GM21786 (cell line): ENCODE measurements around the gene TUBA4A.
A peak's percentile ranks its signal among the peaks of the same experiment; 100 is the strongest.
"Not testable (repeated sequence)": the region's sequence is repeated elsewhere in the genome, so short reads cannot be mapped to it uniquely, and the experiment has no call there.

Source experiments
- ATAC-seq: cut with Tn5 transposase; IDR thresholded peaks from one replicate; pipeline ENCODE4 v1.9.1; 2021; ENCODE audit not compliant: unreplicated experiment

TUBA4A gene

GRCh38 chr2:219269362-219270054 lies 15.8 kb upstream of the TUBA4A start:
- ATAC-seq, result no peak

DNA sequence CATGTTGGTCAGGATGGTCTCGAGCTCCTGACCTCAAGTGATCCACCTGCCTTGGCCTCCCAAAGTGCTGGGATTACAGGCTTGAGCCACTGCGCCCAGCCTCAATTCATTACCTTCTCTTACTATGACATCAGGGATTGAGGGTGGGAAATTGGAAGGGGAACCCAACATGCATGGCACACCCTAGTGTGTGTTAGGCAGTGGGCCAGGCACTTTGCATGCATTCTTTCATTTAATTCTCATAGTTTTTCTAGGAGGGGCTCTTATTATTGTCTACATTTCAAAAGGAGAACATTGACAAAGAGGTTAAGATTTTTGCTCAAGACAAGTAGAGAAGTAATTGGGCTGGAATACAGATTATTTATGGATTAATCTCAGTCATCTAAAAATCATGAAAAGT lies 14.6 kb upstream of the TUBA4A start:
- ATAC-seq, result no peak

DNA sequence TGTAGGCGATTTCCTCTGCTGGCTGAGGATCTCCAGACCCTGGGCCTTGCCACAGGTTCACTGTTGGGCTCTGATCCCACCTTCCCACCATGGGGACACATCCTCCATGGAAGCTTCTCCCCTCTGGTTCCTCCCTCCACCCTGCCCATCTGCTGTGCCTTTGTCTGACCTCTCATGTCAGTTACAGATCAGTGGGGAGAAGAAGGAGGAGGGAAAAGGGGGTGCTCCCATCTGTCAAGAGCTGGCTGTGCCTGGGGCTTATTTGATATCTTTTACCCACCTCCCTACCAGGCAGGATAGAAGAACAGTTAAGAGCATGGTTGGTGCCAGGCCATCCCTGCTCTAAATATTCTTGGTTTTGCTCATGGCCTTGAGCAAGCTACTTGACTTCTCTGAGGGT lies 13.2 kb upstream of the TUBA4A start:
- ATAC-seq, result no peak

DNA sequence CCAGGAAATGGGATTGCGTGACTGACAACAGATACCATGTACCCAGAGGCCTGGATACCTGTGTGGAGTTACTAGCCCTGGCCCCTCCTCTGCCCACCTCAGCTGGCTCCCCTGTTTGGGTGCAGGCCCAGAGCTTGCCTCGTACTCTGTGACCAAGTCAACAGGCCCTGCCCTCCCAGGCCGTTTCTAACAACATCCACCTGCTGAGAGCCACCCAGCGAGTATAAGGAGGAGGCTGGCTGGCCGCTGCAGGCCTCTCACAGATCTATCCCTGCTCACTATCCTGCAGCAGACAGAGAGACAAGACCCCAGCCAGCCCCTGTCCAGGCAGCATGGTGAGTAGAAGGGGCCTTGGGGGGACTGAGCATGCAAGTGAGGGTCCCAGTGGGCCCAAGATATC lies 12.5 kb upstream of the TUBA4A start:
- ATAC-seq, result no peak

- ATAC-seq, result no peak
Observed at GRCh38 chr2:219261024-219261855, 7.5 kb upstream of the TUBA4A start.

DNA sequence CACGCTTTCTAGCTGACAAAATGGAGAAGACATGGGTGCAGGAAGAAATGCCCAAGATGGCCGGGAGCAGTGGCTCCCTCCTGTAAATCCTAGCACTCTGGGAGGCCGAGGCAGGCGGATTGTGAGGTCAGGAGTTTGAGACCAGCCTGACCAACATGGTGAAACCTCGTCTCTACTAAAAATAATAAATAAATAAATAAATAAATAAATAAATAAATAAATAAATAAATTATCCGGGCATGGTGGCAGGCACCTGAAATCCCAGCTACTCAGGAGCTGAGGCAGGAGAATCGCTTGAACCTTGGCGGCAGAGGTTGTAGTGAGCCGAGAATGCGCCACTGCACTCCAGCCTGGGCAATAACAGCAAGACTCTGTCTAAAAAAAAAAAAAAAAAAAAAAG lies 5.2 kb upstream of the TUBA4A start:
- ATAC-seq, result not testable (repeated sequence)

DNA sequence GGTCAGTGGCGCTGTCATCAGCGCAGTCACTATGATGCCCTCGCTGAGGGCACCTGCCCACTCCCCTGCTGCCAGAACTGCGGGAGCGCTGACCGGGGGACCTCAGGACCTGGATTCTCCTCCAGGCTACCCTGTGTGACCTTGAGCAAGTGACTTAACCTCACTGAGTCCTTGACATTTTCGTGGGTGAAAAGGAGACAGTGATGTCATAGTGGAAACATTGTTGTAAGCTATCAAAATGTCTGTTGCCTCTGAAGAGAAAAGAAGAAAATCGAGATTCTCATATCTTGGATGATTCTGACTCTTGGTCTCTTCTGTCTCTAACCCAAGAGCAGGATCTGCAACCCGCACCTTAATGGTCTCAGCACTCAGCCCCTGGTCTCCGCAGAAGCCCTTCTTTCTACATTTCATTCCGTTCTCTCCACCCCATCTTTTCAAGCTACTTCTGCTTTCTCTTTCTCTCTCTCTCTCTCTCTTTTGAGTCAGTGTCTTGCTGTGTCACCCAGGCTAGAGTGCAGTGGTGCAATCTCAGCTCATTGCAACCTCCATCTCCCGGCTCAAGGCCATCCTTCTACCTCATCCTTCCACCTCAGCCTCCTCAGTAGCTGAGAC lies 978 bp upstream of the TUBA4A start:
- ATAC-seq, result peak; percentile 35

- peak; percentile 0 for ATAC-seq
Observed at GRCh38 chr2:219252900-219253752, 592 bp downstream of the TUBA4A start, which contains the start of gene TUBA4B. TSS of gene TUBA4B (plus strand) at chr2:219253243. CDS start at chr2:219253408, 165 bp downstream.

DNA sequence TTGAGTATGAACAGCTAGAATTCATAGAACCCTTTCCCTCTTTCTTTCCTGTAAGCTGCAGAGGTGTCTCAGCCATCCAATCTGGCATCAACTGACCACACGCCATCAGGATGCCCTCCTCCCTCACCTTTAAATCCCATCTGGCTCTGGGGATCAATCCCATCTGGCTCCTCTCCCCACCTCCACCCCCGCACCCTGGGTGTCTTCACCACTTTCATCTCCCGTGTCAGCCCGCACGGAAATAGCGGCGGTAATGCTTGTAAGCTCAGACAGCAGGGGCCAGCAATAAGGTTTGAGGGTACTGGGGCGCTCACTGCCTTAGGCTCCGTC lies 1.2 kb downstream of the TUBA4A start:
- no peak for ATAC-seq

- no peak for ATAC-seq
Observed at GRCh38 chr2:219252084-219252483, 1.6 kb downstream of the TUBA4A start.

DNA sequence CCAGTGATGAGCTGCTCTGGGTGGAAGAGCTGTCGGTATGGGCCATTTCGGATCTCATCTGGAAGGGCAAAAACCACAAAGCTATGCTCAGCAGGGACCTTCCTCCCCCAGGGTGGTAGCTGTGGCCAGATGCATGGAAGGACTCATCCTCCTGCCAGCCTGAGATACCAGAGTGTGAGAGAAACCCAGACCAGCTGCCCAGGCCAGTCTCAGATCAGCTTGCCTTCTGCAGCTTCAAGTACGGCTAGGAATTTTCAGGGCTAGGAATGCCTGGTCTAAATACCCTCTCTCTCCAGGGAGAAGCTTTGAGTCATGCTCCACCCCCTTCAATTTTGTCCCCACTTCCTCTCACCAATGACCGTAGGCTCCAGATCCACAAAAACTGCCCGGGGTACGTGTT lies 2.1 kb downstream of the TUBA4A start:
- no peak for ATAC-seq

- no peak for ATAC-seq
Observed at GRCh38 chr2:219250049-219250781, 3.5 kb downstream of the TUBA4A start.

GRCh38 chr2:219249203-219249980 lies 4.3 kb downstream of the TUBA4A start:
- peak; percentile 47 for ATAC-seq

- ATAC-seq, result no peak
Observed at GRCh38 chr2:219248845-219249202, 4.9 kb downstream of the TUBA4A start.

GRCh38 chr2:219247678-219248642 lies 5.8 kb downstream of the TUBA4A start:
- peak; percentile 26 for ATAC-seq

DNA sequence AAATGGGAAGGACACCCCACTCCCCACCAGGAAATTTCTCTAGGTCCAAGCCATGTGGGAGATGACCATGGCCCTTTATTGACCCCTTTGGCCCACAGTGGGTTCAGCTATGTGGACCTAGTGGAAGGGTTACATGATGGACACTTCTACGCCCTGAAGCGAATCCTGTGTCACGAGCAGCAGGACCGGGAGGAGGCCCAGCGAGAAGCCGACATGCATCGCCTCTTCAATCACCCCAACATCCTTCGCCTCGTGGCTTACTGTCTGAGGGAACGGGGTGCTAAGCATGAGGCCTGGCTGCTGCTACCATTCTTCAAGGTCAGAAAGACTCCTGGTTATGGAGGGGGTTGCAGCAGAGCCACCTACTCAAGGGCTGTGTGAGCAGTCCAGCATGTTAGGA lies 7.2 kb downstream of the TUBA4A start:
- ATAC-seq, result no peak

GRCh38 chr2:219245899-219246230 lies 7.9 kb downstream of the TUBA4A start:
- ATAC-seq, result no peak

- peak; percentile 55 for ATAC-seq
Observed at GRCh38 chr2:219245148-219245898, 8.4 kb downstream of the TUBA4A start, which contains the start of the genes GLB1L and STK16. TSS of gene GLB1L (minus strand) at chr2:219245444. CDS start at chr2:219243573, 1,871 bp downstream. TSS of gene STK16 (plus strand) at chr2:219245479. CDS start at chr2:219246000, 521 bp downstream.
